Measurements from ENCODE around the gene CADPS2.

GRCh38 chr7:122767339-122767738 lies 118.9 kb downstream of the CADPS2 start:
- TF ChIP-seq, protein P1, sequence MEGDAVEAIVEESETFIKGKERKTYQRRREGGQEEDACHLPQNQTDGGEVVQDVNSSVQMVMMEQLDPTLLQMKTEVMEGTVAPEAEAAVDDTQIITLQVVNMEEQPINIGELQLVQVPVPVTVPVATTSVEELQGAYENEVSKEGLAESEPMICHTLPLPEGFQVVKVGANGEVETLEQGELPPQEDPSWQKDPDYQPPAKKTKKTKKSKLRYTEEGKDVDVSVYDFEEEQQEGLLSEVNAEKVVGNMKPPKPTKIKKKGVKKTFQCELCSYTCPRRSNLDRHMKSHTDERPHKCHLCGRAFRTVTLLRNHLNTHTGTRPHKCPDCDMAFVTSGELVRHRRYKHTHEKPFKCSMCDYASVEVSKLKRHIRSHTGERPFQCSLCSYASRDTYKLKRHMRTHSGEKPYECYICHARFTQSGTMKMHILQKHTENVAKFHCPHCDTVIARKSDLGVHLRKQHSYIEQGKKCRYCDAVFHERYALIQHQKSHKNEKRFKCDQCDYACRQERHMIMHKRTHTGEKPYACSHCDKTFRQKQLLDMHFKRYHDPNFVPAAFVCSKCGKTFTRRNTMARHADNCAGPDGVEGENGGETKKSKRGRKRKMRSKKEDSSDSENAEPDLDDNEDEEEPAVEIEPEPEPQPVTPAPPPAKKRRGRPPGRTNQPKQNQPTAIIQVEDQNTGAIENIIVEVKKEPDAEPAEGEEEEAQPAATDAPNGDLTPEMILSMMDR (IDR thresholded peaks at IDR 0.05), result no peak
- no peak for TF ChIP-seq EZH2 (IDR thresholded peaks at IDR 0.05; ENCODE audit: borderline replicate concordance, insufficient read depth, low read depth, low read length, poor library complexity, severe bottlenecking)
